ENCODE results near the gene DCUN1D2. TPM values are rescaled to one million over a fixed set of nuclear protein-coding genes. Genes with fewer than 3 reads are reported as not detected.

DCUN1D2 gene
- total and polyA plus RNA-seq, 10 of the 15 experiments (the other 5 are each of a cell fraction or from before 2014, with no cell fraction given): 2.5 to 23.6 (median 9.3) TPM

DNA sequence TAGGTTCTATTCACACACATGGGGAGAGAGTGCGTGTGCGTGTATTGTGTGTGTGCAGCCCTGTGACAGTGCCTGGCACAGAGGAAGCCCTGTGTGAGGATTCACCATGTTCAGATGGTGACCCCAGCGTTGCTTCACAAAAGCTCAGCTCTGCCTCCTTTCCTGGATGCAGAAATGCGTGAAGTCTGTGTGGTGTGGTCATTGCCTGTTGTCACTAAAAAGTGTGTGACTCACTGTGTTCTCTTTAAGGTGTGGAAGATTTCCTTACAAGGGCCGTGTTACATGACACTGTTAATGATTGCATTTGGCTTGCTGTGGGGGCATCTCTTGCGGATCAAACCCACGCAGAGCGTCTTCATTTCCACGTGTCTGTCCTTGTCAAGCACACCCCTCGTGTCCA, 19.5 kb upstream of the DCUN1D2 start (continued):
- TF ChIP-seq, protein P1, sequence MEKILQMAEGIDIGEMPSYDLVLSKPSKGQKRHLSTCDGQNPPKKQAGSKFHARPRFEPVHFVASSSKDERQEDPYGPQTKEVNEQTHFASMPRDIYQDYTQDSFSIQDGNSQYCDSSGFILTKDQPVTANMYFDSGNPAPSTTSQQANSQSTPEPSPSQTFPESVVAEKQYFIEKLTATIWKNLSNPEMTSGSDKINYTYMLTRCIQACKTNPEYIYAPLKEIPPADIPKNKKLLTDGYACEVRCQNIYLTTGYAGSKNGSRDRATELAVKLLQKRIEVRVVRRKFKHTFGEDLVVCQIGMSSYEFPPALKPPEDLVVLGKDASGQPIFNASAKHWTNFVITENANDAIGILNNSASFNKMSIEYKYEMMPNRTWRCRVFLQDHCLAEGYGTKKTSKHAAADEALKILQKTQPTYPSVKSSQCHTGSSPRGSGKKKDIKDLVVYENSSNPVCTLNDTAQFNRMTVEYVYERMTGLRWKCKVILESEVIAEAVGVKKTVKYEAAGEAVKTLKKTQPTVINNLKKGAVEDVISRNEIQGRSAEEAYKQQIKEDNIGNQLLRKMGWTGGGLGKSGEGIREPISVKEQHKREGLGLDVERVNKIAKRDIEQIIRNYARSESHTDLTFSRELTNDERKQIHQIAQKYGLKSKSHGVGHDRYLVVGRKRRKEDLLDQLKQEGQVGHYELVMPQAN (conservative IDR thresholded peaks at IDR 0.05): no peak

GRCh38 chr13:113508521-113509254, 18.2 kb upstream of the DCUN1D2 start:
- H3K9me3 ChIP-seq (replicated peaks; ENCODE audit: control insufficient read depth, insufficient read depth, low read length): no peaks in the 10 kb centered on the region
- BruUV-seq (replicated peaks): no TSS peak
- ATAC-seq (no peak), DNase-seq (ENCODE audit: low read depth, low spot score) (no peak), FAIRE-seq (no peak)
- ChIA-PET SMC1A (ENCODE audit: uncharacterized antibody, unreplicated experiment) (no interaction called here), POLR2A (no interaction called here), RAD21 (ENCODE audit: unreplicated experiment) (no interaction called here), CTCF (no interaction called here)
- no peaks in the 10 kb centered on the region for H4K20me1 ChIP-seq (ENCODE audit: control insufficient read depth, insufficient read depth)
- in situ Hi-C loops (cut with MboI) (no loop called here), intact Hi-C loops (cut with micrococcal nuclease; ENCODE audit: unreplicated experiment) (no loop called here)
- 92% methylated on average over 17 of the region's 17 CpGs for WGBS (ENCODE audit: insufficient coverage, insufficient replicate concordance, low lambda C conversion rate, missing lambda C conversion rate)
- H3K27me3 ChIP-seq (replicated peaks in 1 of 2; ENCODE audit: control insufficient read depth in 2 of 2, insufficient read depth in 2 of 2, low read length in 1 of 2): no peaks in the 10 kb centered on the region
- no peak overlapping the region for H3K9ac ChIP-seq (ENCODE audit: control insufficient read depth, insufficient read depth, low read length)
- no peak overlapping the region for H3K4me2 ChIP-seq (ENCODE audit: control insufficient read depth, insufficient read depth)
- no peaks in the 10 kb centered on the region for H3K4me1 ChIP-seq (ENCODE audit: control insufficient read depth, insufficient read depth, low read length)
- H3K4me3 ChIP-seq: no peak overlapping the region
- H3K27ac ChIP-seq (ENCODE audit: control insufficient read depth, insufficient read depth): no peak overlapping the region
- no peaks in the 10 kb centered on the region for H3K79me2 ChIP-seq (ENCODE audit: control insufficient read depth, insufficient read depth, low read length)
- peaks cover 1 to 9% of the 10 kb centered on the region in 2 experiments for H3K36me3 ChIP-seq (ENCODE audit: control insufficient read depth in 2 of 2, insufficient read depth in 2 of 2, low read length in 1 of 2)
- H2AFZ ChIP-seq (ENCODE audit: control insufficient read depth, low read depth, low read length): no peak overlapping the region
- TF ChIP-seq CUX1 (IDR thresholded peaks at IDR 0.05; ENCODE audit: insufficient replicate concordance, low read depth, low read length): no peak
- no peak for TF ChIP-seq ZNF217 (IDR thresholded peaks at IDR 0.05)
- TF ChIP-seq, protein P2, sequence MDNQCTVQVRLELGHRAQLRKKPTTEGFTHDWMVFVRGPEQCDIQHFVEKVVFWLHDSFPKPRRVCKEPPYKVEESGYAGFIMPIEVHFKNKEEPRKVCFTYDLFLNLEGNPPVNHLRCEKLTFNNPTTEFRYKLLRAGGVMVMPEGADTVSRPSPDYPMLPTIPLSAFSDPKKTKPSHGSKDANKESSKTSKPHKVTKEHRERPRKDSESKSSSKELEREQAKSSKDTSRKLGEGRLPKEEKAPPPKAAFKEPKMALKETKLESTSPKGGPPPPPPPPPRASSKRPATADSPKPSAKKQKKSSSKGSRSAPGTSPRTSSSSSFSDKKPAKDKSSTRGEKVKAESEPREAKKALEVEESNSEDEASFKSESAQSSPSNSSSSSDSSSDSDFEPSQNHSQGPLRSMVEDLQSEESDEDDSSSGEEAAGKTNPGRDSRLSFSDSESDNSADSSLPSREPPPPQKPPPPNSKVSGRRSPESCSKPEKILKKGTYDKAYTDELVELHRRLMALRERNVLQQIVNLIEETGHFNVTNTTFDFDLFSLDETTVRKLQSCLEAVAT (IDR thresholded peaks at IDR 0.05): no peak
- no peak for TF ChIP-seq SRF (IDR thresholded peaks at IDR 0.05; ENCODE audit: low read depth in 2 of 2, low read length in 2 of 2)
- TF ChIP-seq SKIL (IDR thresholded peaks at IDR 0.05; ENCODE audit: low read depth, poor library complexity, severe bottlenecking): no peak
- TF ChIP-seq SUZ12 (IDR thresholded peaks at IDR 0.05; ENCODE audit: unreplicated experiment): no peak
- no peak for TF ChIP-seq NR2F1 (conservative IDR thresholded peaks at IDR 0.05)
- TF ChIP-seq RUNX3 (IDR thresholded peaks at IDR 0.05; ENCODE audit: low read length): no peak
- no peak for TF ChIP-seq FOS (IDR thresholded peaks at IDR 0.05; ENCODE audit: borderline replicate concordance, extremely low read depth, insufficient read length)
